MM.1S (cell line): ENCODE data around the gene SLC1A2.

ENCODE experiments used
- DNase-seq: peaks from one replicate; pipeline ENCODE4 v3.0.0-alpha.2; 2015
- H2AFZ ChIP-seq: fragments of 300-600 bp; sonication (generic); 2 replicates; pipeline ENCODE4 v1.6.0; 2016; ENCODE audit warnings: antibody characterized with exemption, low read length
- H3F3A ChIP-seq: fragments of 300-600 bp; sonication (generic); 2 replicates; pipeline ENCODE4 v1.6.1; 2016; ENCODE audit warnings: mild to moderate bottlenecking, antibody characterized with exemption, low read length, moderate library complexity, mixed read lengths; ENCODE audit not compliant: insufficient read depth
- H3K27ac ChIP-seq: fragments of 300-600 bp; sonication (generic); 2 replicates; pipeline ENCODE4 v1.5.1; 2016; ENCODE audit warnings: mild to moderate bottlenecking, low read length
- H3K27me3 ChIP-seq: fragments of 300-600 bp; sonication (generic); replicated peaks from 2 replicates; pipeline ENCODE4 v1.6.0; 2016; ENCODE audit warnings: low read length; ENCODE audit not compliant: insufficient read depth
- H3K36me3 ChIP-seq: fragments of 300-600 bp; sonication (generic); replicated peaks from 2 replicates; pipeline ENCODE4 v1.6.1; 2016; ENCODE audit warnings: mild to moderate bottlenecking, low read length, mixed read lengths; ENCODE audit not compliant: insufficient read depth
- H3K4me1 ChIP-seq: fragments of 300-600 bp; sonication (generic); 2 replicates; pipeline ENCODE4 v1.6.1; 2016; ENCODE audit warnings: low read length, mixed read lengths
- H3K4me2 ChIP-seq: fragments of 300-600 bp; sonication (generic); 2 replicates; pipeline ENCODE4 v1.6.0; 2016; ENCODE audit warnings: low read depth, low read length
- H3K4me3 ChIP-seq: fragments of 300-600 bp; sonication (generic); 2 replicates; pipeline ENCODE4 v1.5.1; 2016; ENCODE audit warnings: low read length, mixed read lengths
- H3K79me2 ChIP-seq: fragments of 300-600 bp; sonication (generic); 2 replicates; pipeline ENCODE4 v1.6.1; 2016; ENCODE audit warnings: mixed run types, low read length, mixed read lengths
- H3K9ac ChIP-seq: fragments of 300-600 bp; sonication (generic); 2 replicates; pipeline ENCODE4 v1.6.1; 2016; ENCODE audit warnings: low read length, mixed read lengths
- H3K9me2 ChIP-seq: fragments of 300-600 bp; sonication (generic); replicated peaks from 2 replicates; pipeline ENCODE4 v1.6.1; 2016; ENCODE audit warnings: mild to moderate bottlenecking, low read length, mixed read lengths; ENCODE audit not compliant: insufficient read depth
- H3K9me3 ChIP-seq: fragments of 300-600 bp; sonication (generic); replicated peaks from 2 replicates; pipeline ENCODE4 v1.6.1; 2016; ENCODE audit warnings: mild to moderate bottlenecking, low read length, mixed read lengths; ENCODE audit not compliant: insufficient read depth
- H4K20me1 ChIP-seq: fragments of 300-600 bp; sonication (generic); 2 replicates; pipeline ENCODE4 v1.6.1; 2016; ENCODE audit warnings: mild to moderate bottlenecking, low read length, moderate library complexity, mixed read lengths; ENCODE audit not compliant: insufficient read depth
- EZH2 ChIP-seq: fragments of 300-600 bp; sonication (generic); optimal IDR thresholded peaks from 2 replicates; pipeline ENCODE3; 2017; ENCODE audit warnings: low read depth, mild to moderate bottlenecking, antibody characterized with exemption, low read length, mixed read lengths
- EZH2phosphoT487 ChIP-seq: fragments of 300-600 bp; sonication (generic); IDR thresholded peaks from 2 replicates; pipeline ENCODE4 v1.6.1; 2018; ENCODE audit warnings: antibody characterized with exemption, low read length
- TF ChIP-seq, protein P1 (sequence below): fragments of 300-600 bp; sonication (generic); IDR thresholded peaks from 2 replicates; pipeline ENCODE4 v1.5.1; 2016; ENCODE audit warnings: antibody characterized with exemption, low read length, mixed read lengths

The SLC1A2 gene

DNA sequence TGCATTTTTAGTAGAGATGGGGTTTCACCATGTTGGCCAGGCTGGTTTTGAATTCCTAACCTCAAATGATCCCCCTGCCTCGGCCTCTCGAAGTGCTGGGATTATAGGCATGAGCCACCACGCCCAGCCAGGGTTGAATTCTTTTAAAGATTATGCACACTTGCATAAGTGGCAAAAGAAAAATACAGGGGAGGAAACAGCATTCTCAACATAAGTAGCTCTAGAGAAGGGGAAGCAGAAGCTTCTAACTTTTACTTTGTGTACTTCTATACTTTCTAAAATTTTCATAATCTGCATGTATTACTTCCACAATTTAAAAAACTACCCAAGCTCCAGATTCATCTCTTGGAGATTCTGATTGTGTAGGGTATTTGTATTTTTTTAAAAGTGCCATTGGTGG, 108.0 kb downstream of the SLC1A2 start:
- Histone ChIP-seq H3F3A (no peaks in the 10 kb centered on the region), H3K27me3 (no peaks in the 10 kb centered on the region), H3K36me3 (no peaks in the 10 kb centered on the region), H3K4me3 (no peak overlapping the region), H3K9me3 (no peaks in the 10 kb centered on the region), H3K9me2 (no peaks in the 10 kb centered on the region), H3K4me2 (no peak overlapping the region), H3K27ac (no peak overlapping the region), H3K4me1 (peaks cover 11% of the 10 kb centered on the region), H3K9ac (no peak overlapping the region), H2AFZ (no peak overlapping the region), H3K79me2 (no peaks in the 10 kb centered on the region), H4K20me1 (no peaks in the 10 kb centered on the region)
- DNase-seq: no peak
- TF ChIP-seq EZH2phosphoT487: no peak
- no peak for TF ChIP-seq EZH2
- TF ChIP-seq, protein P1, sequence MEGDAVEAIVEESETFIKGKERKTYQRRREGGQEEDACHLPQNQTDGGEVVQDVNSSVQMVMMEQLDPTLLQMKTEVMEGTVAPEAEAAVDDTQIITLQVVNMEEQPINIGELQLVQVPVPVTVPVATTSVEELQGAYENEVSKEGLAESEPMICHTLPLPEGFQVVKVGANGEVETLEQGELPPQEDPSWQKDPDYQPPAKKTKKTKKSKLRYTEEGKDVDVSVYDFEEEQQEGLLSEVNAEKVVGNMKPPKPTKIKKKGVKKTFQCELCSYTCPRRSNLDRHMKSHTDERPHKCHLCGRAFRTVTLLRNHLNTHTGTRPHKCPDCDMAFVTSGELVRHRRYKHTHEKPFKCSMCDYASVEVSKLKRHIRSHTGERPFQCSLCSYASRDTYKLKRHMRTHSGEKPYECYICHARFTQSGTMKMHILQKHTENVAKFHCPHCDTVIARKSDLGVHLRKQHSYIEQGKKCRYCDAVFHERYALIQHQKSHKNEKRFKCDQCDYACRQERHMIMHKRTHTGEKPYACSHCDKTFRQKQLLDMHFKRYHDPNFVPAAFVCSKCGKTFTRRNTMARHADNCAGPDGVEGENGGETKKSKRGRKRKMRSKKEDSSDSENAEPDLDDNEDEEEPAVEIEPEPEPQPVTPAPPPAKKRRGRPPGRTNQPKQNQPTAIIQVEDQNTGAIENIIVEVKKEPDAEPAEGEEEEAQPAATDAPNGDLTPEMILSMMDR: no peak

DNA sequence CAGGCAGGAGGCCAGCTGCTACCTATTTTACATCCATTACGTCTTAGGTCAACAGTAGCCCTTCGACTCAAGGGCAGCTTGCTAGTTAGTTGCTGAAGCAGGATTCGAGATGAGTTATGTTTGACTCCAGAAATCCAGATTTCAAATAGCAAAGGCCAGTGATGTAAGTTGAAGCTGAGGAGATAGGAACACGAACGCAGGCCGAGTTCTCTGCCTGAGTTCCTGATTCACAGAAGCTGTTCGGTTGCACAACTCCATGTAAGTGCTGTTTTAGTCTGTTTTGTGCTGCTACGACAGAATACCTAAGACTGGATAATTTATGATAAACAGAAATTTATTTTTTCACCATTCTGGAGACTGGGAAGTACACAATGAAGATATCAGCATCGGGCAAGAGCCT, 111.2 kb downstream of the SLC1A2 start:
- no peak overlapping the region for H3K27ac ChIP-seq
- H3K4me3 ChIP-seq: no peak overlapping the region
- H3K4me2 ChIP-seq: no peak overlapping the region
- H3F3A ChIP-seq: no peaks in the 10 kb centered on the region
- H3K9ac ChIP-seq: no peak overlapping the region
- TF ChIP-seq EZH2 (no peak), EZH2phosphoT487 (no peak)
- TF ChIP-seq, protein P1: no peak
- H3K9me3 ChIP-seq: no peaks in the 10 kb centered on the region
- no peaks in the 10 kb centered on the region for H4K20me1 ChIP-seq
- no peak overlapping the region for H2AFZ ChIP-seq
- H3K79me2 ChIP-seq: no peaks in the 10 kb centered on the region
- peaks cover under 1% of the 10 kb centered on the region; the same call in 1 of the 2 replicates for H3K4me1 ChIP-seq
- no peaks in the 10 kb centered on the region for H3K36me3 ChIP-seq
- H3K9me2 ChIP-seq: no peaks in the 10 kb centered on the region
- no peak for DNase-seq
- no peaks in the 10 kb centered on the region for H3K27me3 ChIP-seq

DNA sequence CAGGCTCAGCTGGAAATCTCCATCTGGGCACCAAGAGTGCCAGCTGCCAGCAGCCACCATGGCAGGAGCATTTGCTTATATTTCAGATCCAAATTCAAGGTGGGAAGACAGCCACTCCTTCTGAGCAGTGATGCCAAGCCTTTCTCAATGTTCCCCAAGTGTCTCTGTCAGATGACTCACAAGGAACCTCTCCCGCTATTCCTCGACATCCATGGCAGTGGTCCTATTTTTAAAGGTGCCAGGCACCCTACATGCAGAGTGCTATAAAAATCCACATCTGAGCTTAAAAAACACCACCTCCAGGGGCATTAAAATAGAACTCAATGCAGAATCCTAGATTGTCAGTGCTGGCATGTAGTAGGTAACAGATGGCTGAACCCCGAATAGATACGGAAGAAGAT, 112.1 kb downstream of the SLC1A2 start:
- no peak for TF ChIP-seq EZH2phosphoT487
- Histone ChIP-seq H2AFZ (no peak overlapping the region), H3K9ac (no peak overlapping the region), H3K4me2 (no peak overlapping the region), H3K9me2 (no peaks in the 10 kb centered on the region), H3K9me3 (no peaks in the 10 kb centered on the region), H3K27me3 (no peaks in the 10 kb centered on the region), H3F3A (no peaks in the 10 kb centered on the region), H4K20me1 (no peaks in the 10 kb centered on the region), H3K4me3 (no peak overlapping the region), H3K27ac (no peak overlapping the region), H3K4me1 (no peaks in the 10 kb centered on the region), H3K36me3 (no peaks in the 10 kb centered on the region), H3K79me2 (no peaks in the 10 kb centered on the region)
- DNase-seq: no peak

DNA sequence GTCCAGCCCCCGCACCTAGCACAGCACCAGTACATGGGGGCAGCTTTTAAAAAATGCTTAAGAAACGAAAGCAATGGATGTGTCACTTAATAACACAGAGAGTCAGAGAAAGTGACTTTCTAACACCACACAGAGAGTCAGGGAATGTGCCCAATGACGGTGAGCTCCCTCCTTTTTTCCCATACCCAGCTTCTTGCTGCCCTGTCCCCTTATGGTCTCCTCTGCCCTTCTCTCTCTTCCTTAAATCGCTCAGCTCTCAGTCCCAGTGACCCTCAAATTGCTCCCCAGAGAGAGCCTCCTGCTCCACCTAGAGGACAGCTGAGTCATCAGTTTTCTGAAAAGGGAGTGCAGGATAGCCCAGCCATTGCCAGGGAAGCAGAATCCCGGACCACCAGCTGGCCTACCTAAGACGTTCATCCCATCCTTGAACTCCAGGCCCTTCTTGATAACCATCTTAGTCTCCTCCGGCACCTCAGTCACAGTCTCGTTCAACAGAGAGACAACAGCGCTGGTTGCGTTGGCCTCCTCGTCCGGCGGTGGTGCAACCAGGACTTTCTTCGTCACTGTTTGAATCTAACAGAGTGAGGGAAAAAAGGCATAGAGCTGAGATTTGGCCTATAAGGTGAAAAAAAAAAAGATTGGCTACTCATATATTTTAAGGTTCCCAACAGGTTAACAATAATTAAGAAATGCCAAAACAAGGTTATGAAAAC, 113.5 kb downstream of the SLC1A2 start:
- no peaks in the 10 kb centered on the region for H3K9me2 ChIP-seq
- no peak overlapping the region for H2AFZ ChIP-seq
- TF ChIP-seq EZH2 (no peak), EZH2phosphoT487 (no peak)
- TF ChIP-seq, protein P1: peak; percentile 43
- no peaks in the 10 kb centered on the region for H3K36me3 ChIP-seq
- no peaks in the 10 kb centered on the region for H3K9me3 ChIP-seq
- no peaks in the 10 kb centered on the region for H3K27me3 ChIP-seq
- H3F3A ChIP-seq: no peaks in the 10 kb centered on the region
- no peak overlapping the region for H3K4me3 ChIP-seq
- H3K4me1 ChIP-seq: no peaks in the 10 kb centered on the region
- H3K27ac ChIP-seq: no peak overlapping the region
- H4K20me1 ChIP-seq: no peaks in the 10 kb centered on the region
- H3K4me2 ChIP-seq: no peak overlapping the region
- DNase-seq: peak; percentile 14
- no peak overlapping the region for H3K9ac ChIP-seq
- H3K79me2 ChIP-seq: no peaks in the 10 kb centered on the region
